Common myeloid progenitor, CD34-positive (primary cell): ENCODE results near the gene ARHGAP40.

Source experiments
- CTCF ChIA-PET: fragments of 350-600 bp; sonication (Branson Sonifier 250); formaldehyde crosslinking; loops from one replicate; lab custom pipeline; 2021; ENCODE audit warnings: antibody characterized with exemption; lab: Charles Lee
- POLR2A ChIA-PET: fragments of 350-600 bp; sonication (Branson Sonifier 250); formaldehyde crosslinking; loops from one replicate; lab custom pipeline; 2021; ENCODE audit warnings: antibody characterized with exemption; lab: Charles Lee
- DNase-seq, 3 donors: peaks; one replicate each; pipeline versions ENCODE4 v3.0.0 to v3.0.0-alpha.2; 2013
- H3K27ac ChIP-seq, 2 experiments: 1 replicate in 1 of 2; 2 replicates in 1 of 2; pipeline ENCODE4 v1.7.0; 2013; ENCODE audit warnings: inconsistent platforms in 2 of 2, low read length in 2 of 2, mild to moderate bottlenecking in 2 of 2, low read depth in 1 of 2, moderate library complexity in 1 of 2; ENCODE audit not compliant: severe bottlenecking in 2 of 2, insufficient read depth in 1 of 2, poor library complexity in 1 of 2
- H3K27me3 ChIP-seq, 5 experiments: replicated peaks in 2 of 5; 1 replicate in 3 of 5; 2 replicates in 2 of 5; pipeline versions ENCODE4 v1.6.1 to v1.7.0; 2013; ENCODE audit warnings: low read length in 4 of 5, mild to moderate bottlenecking in 2 of 5, moderate library complexity in 2 of 5, inconsistent platforms in 1 of 5; ENCODE audit not compliant: insufficient read depth in 5 of 5, control insufficient read depth in 4 of 5
- H3K36me3 ChIP-seq, 4 experiments: 1 replicate in 2 of 4; 2 replicates in 2 of 4; pipeline versions ENCODE4 v1.6.1 to v1.7.0; 2013; ENCODE audit warnings: low read length in 3 of 4, control low read depth in 1 of 4, mild to moderate bottlenecking in 1 of 4; ENCODE audit not compliant: control insufficient read depth in 4 of 4, insufficient read depth in 4 of 4
- H3K4me1 ChIP-seq, 4 experiments: 1 replicate in 3 of 4; 2 replicates in 1 of 4; pipeline versions ENCODE4 v1.6.1 to v1.7.1; 2013; ENCODE audit warnings: low read length in 3 of 4, mild to moderate bottlenecking in 3 of 4, control low read depth in 1 of 4, inconsistent platforms in 1 of 4, moderate library complexity in 1 of 4; ENCODE audit not compliant: control insufficient read depth in 4 of 4, insufficient read depth in 4 of 4; ENCODE audit errors: control extremely low read depth in 1 of 4
- H3K4me3 ChIP-seq, 7 experiments: 1 replicate in 4 of 7; 2 replicates in 3 of 7; pipeline versions ENCODE4 v1.5.1 to v1.7.0; 2013; ENCODE audit warnings: mild to moderate bottlenecking in 7 of 7, low read length in 6 of 7, moderate library complexity in 6 of 7, inconsistent platforms in 2 of 7, low read depth in 2 of 7, control low read depth in 1 of 7; ENCODE audit not compliant: insufficient read depth in 4 of 7, control insufficient read depth in 1 of 7; ENCODE audit errors: extremely low read depth in 1 of 7
- H3K9me3 ChIP-seq, 5 experiments: 1 replicate in 4 of 5; 2 replicates in 1 of 5; pipeline versions ENCODE4 v1.6.1 to v1.7.1; 2013; ENCODE audit warnings: low read length in 4 of 5, mild to moderate bottlenecking in 2 of 5, inconsistent platforms in 1 of 5, low read depth in 1 of 5, moderate library complexity in 1 of 5; ENCODE audit not compliant: control insufficient read depth in 4 of 5, insufficient read depth in 2 of 5; ENCODE audit errors: control extremely low read depth in 1 of 5
- WGBS: methylation state at CpG from one replicate; pipeline ENCODE4 v1.1.5; 2013; ENCODE audit not compliant: insufficient coverage; 5-methylcytosine and 5-hydroxymethylcytosine counted together

ARHGAP40 gene

DNA sequence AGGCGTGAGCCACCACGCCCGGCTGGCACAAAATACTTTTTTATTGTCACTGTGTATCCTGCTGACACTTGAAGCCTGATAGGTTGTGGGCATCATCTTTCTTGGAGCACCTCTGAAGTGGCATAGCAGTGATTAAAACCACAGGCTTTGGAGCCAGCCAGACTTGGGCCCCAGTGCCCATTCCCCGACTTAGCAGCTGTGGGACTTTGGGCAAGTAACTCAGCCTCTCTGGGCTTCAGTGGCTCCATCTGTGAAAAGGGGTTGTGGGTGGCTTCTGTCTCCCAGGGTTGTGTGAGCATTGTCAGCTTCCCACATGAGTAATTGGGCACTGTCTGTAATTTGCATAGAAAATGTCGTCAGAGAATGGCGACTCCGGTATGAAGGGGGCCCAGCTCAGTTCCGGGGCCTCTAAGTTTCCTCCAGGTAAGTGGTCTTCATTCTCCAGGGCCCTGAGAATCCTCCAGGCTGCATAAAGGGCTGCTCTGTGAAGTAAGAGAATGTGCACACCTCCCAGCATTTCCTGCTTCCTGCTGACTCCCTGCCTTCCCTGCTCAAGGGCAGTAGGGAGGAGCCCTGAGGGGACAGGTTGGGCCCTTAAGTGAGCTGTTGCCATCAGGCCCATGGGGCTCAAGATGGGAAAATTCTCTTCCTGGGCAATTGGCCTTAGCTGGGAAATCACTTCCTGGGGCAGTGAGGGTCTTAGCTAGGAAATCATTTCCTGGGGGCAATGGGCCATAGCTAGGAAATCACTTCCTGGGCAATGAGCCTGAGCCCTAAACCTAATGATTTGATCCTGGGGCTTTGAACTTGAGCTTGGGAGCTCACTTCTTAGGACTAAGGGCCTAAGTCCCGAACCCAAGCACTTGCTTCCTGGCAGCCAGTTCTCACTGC, 27.2 kb downstream of the ARHGAP40 start:
- Histone ChIP-seq H3K27me3 (peaks cover 0 to 2% (median 0%) of the 10 kb centered on the region in 5 experiments), H3K27ac (no peak overlapping the region), H3K4me1 (no peaks in the 10 kb centered on the region), H3K36me3 (no peaks in the 10 kb centered on the region), H3K4me3 (no peak overlapping the region), H3K9me3 (peaks cover 0 to 7% (median 0%) of the 10 kb centered on the region in 5 experiments)
- DNase-seq = no peak
- WGBS = 95% methylated on average over 6 of the region's 9 CpGs
- CTCF ChIA-PET = interaction anchor here (1.0 to 1.3 kb wide), 2 partner anchors 15 to 123 kb away, joined by 3 read pairs; no protein-coding TSS in a partner anchor
- POLR2A ChIA-PET = interaction anchor here (0.6 kb wide), 1 partner anchor 155 kb away, joined by 4 read pairs; no protein-coding TSS in a partner anchor

DNA sequence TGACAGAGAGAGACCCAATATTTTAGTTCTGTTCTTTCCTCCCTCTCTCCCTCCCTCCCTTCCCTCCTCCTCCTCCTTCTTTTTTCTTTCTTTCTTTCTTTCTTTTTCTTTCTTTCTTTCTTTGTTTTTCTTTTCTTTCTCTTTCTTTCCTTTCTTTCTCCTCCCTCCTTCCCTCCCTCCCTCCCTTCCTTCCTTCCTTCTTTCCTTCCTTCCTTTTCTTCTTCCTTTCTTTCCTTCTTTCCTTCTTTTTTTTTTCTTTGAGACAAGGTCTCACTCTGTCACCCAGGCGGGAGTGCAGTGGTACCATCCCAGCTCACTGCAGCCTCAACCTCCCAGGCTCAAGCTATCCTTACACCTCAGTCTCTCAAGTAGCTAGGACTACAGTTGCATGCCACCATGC, 28.4 kb downstream of the ARHGAP40 start:
- ChIA-PET POLR2A (no interaction called here), CTCF (interaction anchor here (1.3 kb wide), 1 partner anchor 14 kb away, joined by 3 read pairs; no protein-coding TSS in a partner anchor)
- no peaks in the 10 kb centered on the region for H3K36me3 ChIP-seq
- peaks cover 0 to 8% (median 2%) of the 10 kb centered on the region in 5 experiments for H3K27me3 ChIP-seq
- H3K27ac ChIP-seq = no peak overlapping the region
- H3K9me3 ChIP-seq = no peaks in the 10 kb centered on the region
- no peaks in the 10 kb centered on the region for H3K4me1 ChIP-seq
- DNase-seq = no peak
- WGBS = 80% methylated on average over 1 of the region's 1 CpG
- no peak overlapping the region for H3K4me3 ChIP-seq

GRCh38 chr20:38630727-38631126, 29.1 kb downstream of the ARHGAP40 start:
- no peak for DNase-seq
- POLR2A ChIA-PET = no interaction called here
- H3K27me3 ChIP-seq = peaks cover 0 to 11% (median 2%) of the 10 kb centered on the region in 5 experiments
- H3K36me3 ChIP-seq = no peaks in the 10 kb centered on the region
- no peaks in the 10 kb centered on the region for H3K4me1 ChIP-seq
- no peak overlapping the region for H3K27ac ChIP-seq
- CTCF ChIA-PET = no interaction called here
- no peak overlapping the region for H3K4me3 ChIP-seq
- H3K9me3 ChIP-seq = no peaks in the 10 kb centered on the region
- no CpG with 5 or more reads among the region's 6 CpGs for WGBS

GRCh38 chr20:38631155-38632022, 29.8 kb downstream of the ARHGAP40 start:
- Histone ChIP-seq H3K4me1 (no peaks in the 10 kb centered on the region), H3K27me3 (peaks cover 0 to 11% (median 2%) of the 10 kb centered on the region in 5 experiments), H3K4me3 (no peak overlapping the region), H3K9me3 (no peaks in the 10 kb centered on the region), H3K36me3 (no peaks in the 10 kb centered on the region), H3K27ac (no peak overlapping the region)
- ChIA-PET CTCF (no interaction called here), POLR2A (interaction anchor here (0.6 kb wide), 1 partner anchor 1180 kb away, joined by 3 read pairs; no protein-coding TSS in a partner anchor)
- DNase-seq = no peak
- 90% methylated on average over 2 of the region's 5 CpGs for WGBS

DNA sequence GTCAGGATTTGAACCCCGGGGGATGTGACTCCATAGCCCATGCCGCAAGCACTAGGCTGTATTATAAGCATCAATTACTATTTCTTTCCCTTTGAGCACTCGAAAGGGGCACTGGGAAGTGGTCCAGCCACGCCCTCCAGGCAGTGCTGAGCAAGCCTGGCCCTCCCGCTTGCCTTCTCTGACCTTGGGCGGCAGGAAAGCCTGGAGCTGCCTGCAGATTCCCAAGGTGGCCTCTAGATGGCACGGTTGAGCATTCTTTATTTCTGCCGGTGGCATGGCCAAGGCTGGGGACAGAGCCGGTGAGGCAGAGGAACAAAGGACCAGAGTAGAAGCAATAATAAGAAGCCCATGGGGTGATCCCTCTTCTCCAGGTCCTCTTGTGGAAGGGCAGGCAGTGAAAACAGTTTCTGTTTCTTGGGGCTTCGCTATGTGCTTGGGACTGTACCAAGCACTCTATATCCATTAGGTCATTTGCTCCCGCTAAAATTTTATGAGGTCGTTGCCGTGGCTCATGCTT, 32.0 kb downstream of the ARHGAP40 start:
- Histone ChIP-seq H3K36me3 (no peaks in the 10 kb centered on the region), H3K9me3 (no peaks in the 10 kb centered on the region), H3K27ac (no peak overlapping the region), H3K4me3 (no peak overlapping the region), H3K27me3 (peaks cover 0 to 11% (median 2%) of the 10 kb centered on the region in 5 experiments), H3K4me1 (no peaks in the 10 kb centered on the region)
- ChIA-PET CTCF (interaction anchor here (0.6 to 1.7 kb wide), 3 partner anchors 9 to 115 kb away, joined by 3 read pairs; partner anchors contain the start of gene ACTR5), POLR2A (no interaction called here)
- WGBS = 47% methylated on average over 13 of the region's 13 CpGs
- DNase-seq = peak; percentile 35 to 61 (median 51)

DNA sequence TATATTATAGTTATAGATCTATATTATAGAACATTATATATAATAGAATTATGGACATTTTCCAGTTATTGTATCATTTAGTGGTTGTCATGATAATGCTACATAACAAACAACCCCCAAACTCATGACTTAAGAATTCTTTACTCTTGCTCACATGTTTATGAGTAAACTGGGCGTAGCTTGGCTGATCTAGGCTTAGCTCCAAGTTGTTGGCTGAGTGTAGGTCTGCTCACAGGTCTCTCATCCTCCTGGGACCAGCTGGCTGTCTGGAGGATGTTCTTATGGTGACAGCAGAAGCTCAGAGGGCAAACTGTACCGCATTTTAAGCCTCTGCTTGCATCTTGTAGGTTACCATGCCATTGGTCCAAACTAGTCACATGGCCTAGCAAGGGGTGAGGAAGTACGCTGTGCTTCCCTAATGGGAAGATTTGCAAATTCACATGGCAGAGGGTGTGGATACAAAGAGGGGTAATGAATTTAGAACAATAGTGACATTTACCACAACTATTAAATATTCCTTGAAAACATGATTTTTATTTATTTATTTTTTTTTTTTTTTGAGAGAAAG, 34.2 kb downstream of the ARHGAP40 start:
- 83% methylated on average over 1 of the region's 3 CpGs for WGBS
- no peaks in the 10 kb centered on the region for H3K4me1 ChIP-seq
- no peak overlapping the region for H3K27ac ChIP-seq
- ChIA-PET POLR2A (interaction anchor here (0.6 kb wide), 1 partner anchor 124 kb away, joined by 3 read pairs; no protein-coding TSS in a partner anchor), CTCF (interaction anchor here (0.9 kb wide), 1 partner anchor 12 kb away, joined by 3 read pairs; no protein-coding TSS in a partner anchor)
- peak in 2 of 3 donors; percentile 17 to 28 for DNase-seq
- H3K9me3 ChIP-seq = no peaks in the 10 kb centered on the region
- H3K36me3 ChIP-seq = no peaks in the 10 kb centered on the region
- H3K4me3 ChIP-seq = no peak overlapping the region
- H3K27me3 ChIP-seq = peaks cover 0 to 11% (median 4%) of the 10 kb centered on the region in 5 experiments
